GM12892 (cell line): ENCODE results near the gene PLEKHA4.

Experiments
- POLR2A ChIP-seq: IDR thresholded peaks from 2 replicates; pipeline ENCODE4 v1.6.1; 2011; ENCODE audit warnings: low read depth, low read length, control low read depth
- POLR2AphosphoS5 ChIP-seq: IDR thresholded peaks from 2 replicates; pipeline ENCODE4 v1.6.1; 2011; ENCODE audit warnings: low read depth, low read length, control low read depth

- TF ChIP-seq POLR2A (no peak), POLR2AphosphoS5 (no peak)
These were observed 19.6 kb upstream of the PLEKHA4 start for GRCh38 chr19:48887861-48888612.
